ENCODE measurements around the gene STK36. TPM values are rescaled to one million over a fixed set of nuclear protein-coding genes. Genes with fewer than 3 reads are reported as not detected.

The STK36 gene
- total RNA-seq, 6 experiments from 2014 or later, result 9.2 to 14.0 (median 12.7) TPM

DNA sequence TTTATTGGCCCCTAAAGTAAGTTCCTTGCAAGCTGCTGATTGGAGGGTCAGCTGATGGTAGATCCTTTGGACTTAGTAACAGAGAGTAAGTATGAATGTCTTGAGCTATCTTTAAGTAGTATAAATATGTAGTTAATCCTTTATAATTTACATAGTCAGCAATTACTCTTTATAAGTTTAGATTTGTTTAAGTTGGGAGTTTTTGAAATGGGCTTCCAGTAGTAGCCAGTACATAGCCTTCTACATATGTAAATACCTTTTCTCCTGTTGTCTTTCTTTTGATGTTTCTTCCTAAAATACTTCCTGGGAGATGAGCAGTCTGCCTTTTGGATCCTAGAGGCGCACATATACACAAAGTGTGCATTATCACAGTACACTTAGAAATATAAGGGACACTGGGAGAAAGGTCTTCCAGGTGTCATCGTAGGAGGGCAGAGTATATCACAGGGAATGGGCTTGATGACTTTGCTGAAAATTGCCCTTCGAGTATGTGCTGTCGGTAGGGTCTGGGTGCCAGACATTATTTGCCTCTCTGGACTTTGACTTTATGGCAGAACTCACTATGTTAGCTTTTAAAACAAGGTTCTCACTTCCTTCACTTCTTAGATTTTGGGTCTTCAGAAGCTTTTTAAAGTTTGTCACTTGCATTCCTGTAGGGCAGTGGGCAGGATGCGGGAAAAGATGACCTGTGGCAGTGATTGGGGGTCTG lies 60.3 kb downstream of the STK36 start:
- peak; percentile 35 to 68 (median 54) for ATAC-seq
- no peaks in the 10 kb centered on the region for H3K9me3 ChIP-seq
- no peak overlapping the region for H3K4me3 ChIP-seq
- no peak for TF ChIP-seq POLR2A (IDR thresholded peaks at IDR 0.05)
- TF ChIP-seq, protein P1, sequence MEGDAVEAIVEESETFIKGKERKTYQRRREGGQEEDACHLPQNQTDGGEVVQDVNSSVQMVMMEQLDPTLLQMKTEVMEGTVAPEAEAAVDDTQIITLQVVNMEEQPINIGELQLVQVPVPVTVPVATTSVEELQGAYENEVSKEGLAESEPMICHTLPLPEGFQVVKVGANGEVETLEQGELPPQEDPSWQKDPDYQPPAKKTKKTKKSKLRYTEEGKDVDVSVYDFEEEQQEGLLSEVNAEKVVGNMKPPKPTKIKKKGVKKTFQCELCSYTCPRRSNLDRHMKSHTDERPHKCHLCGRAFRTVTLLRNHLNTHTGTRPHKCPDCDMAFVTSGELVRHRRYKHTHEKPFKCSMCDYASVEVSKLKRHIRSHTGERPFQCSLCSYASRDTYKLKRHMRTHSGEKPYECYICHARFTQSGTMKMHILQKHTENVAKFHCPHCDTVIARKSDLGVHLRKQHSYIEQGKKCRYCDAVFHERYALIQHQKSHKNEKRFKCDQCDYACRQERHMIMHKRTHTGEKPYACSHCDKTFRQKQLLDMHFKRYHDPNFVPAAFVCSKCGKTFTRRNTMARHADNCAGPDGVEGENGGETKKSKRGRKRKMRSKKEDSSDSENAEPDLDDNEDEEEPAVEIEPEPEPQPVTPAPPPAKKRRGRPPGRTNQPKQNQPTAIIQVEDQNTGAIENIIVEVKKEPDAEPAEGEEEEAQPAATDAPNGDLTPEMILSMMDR (IDR thresholded peaks at IDR 0.05), result no peak
- peak overlapping the region; percentile 73 to 85 (median 81) for H3K27ac ChIP-seq
- DNase-seq, result no peak
- intact Hi-C loops (cut with DNase I), result no loop called here
- 54% methylated on average over 5 of the region's 5 CpGs for WGBS (ENCODE audit: insufficient coverage, low coverage, low lambda C conversion rate, missing lambda C conversion rate)
- H3K27me3 ChIP-seq, result no peaks in the 10 kb centered on the region
- H3K4me1 ChIP-seq, result peaks cover 3 to 34% (median 18%) of the 10 kb centered on the region in 4 donors
- no peaks in the 10 kb centered on the region for H3K36me3 ChIP-seq

DNA sequence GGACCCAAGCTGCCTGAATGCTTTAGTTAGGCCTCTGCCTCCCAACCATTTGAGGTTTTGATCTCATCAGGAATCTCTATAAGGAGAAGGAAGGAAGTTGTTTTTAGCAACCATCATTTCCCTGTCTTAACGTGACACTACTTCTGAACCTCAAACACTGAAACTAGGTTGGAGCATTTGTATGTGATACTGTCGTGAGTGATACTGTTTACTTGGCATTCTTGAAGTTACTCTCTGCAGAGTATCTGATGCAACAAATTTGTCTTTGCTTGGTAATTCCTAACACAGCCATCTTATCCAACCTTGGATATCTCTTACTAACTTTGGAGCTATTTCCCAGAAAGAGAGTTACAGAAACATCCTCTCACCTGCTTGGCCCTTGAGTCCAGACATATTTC lies 60.9 kb downstream of the STK36 start:
- WGBS (ENCODE audit: insufficient coverage, low coverage, low lambda C conversion rate, missing lambda C conversion rate), result 30% methylated on average over 2 of the region's 2 CpGs
- intact Hi-C loops (cut with DNase I), result no loop called here
- no peaks in the 10 kb centered on the region for H3K27me3 ChIP-seq
- TF ChIP-seq, protein P1 (IDR thresholded peaks at IDR 0.05), result no peak
- TF ChIP-seq POLR2A (IDR thresholded peaks at IDR 0.05), result no peak
- no peaks in the 10 kb centered on the region for H3K36me3 ChIP-seq
- H3K4me1 ChIP-seq, result peaks cover 3 to 34% (median 18%) of the 10 kb centered on the region in 4 donors
- no peak overlapping the region for H3K4me3 ChIP-seq
- no peaks in the 10 kb centered on the region for H3K9me3 ChIP-seq
- DNase-seq, result no peak
- peak overlapping the region; percentile 73 to 85 (median 81) for H3K27ac ChIP-seq
- ATAC-seq, result peak in 3 of 4 donors; percentile 10 to 21 (median 10)

DNA sequence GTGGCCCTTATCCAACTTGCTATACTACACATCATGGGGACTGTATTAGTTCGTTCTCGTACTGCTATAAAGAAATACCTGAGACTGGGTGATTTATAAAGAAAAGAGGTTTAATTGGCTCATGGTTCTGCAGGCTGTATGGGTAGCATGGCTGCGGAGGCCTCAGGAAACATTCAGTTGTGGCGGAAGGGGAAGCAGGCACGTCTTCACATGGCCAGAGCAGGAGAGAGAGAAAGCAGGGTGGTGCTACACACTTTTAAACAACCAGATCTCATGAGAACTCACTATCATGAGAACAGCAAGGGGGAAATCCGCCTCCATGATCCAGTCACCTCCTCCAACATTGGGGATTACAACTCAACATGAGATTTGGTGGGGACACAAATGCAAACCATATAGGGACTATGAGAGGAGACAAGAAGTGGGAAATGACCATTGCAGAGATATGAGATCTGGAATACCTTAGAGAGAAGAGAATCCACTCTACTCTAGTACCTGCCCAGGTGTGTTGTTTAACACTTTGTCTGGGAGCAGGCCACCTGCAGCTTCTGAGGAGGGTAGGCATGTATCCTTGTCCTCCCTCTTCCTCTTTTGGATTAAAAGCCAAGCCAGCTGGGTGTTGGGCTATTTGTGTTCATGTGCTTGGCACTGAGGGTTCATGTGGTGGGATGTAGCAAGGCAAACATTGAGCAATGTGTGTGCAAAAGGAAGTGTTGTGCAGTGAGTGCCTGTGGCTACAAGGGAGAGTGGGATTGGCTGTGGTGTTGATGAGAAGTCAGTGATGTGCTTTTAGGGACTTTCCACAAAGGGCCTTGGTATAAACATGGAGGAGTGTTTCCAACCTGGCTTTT lies 61.5 kb downstream of the STK36 start:
- Histone ChIP-seq H3K4me1 (peaks cover 3 to 34% (median 18%) of the 10 kb centered on the region in 4 donors), H3K36me3 (peaks cover 0 to 5% (median 2%) of the 10 kb centered on the region in 4 donors), H3K27ac (peak overlapping the region; percentile 73 to 85 (median 81)), H3K27me3 (no peaks in the 10 kb centered on the region), H3K4me3 (no peak overlapping the region), H3K9me3 (no peaks in the 10 kb centered on the region)
- peak; percentile 78 to 92 (median 82) for ATAC-seq
- peak; percentile 61 to 72 (median 69) for DNase-seq
- WGBS (ENCODE audit: insufficient coverage, low coverage, low lambda C conversion rate, missing lambda C conversion rate), result 66% methylated on average over 5 of the region's 6 CpGs
- TF ChIP-seq, protein P1 (IDR thresholded peaks at IDR 0.05), result no peak
- peak; percentile 45 for TF ChIP-seq POLR2A (IDR thresholded peaks at IDR 0.05)
- intact Hi-C loops (cut with DNase I), result no loop called here

DNA sequence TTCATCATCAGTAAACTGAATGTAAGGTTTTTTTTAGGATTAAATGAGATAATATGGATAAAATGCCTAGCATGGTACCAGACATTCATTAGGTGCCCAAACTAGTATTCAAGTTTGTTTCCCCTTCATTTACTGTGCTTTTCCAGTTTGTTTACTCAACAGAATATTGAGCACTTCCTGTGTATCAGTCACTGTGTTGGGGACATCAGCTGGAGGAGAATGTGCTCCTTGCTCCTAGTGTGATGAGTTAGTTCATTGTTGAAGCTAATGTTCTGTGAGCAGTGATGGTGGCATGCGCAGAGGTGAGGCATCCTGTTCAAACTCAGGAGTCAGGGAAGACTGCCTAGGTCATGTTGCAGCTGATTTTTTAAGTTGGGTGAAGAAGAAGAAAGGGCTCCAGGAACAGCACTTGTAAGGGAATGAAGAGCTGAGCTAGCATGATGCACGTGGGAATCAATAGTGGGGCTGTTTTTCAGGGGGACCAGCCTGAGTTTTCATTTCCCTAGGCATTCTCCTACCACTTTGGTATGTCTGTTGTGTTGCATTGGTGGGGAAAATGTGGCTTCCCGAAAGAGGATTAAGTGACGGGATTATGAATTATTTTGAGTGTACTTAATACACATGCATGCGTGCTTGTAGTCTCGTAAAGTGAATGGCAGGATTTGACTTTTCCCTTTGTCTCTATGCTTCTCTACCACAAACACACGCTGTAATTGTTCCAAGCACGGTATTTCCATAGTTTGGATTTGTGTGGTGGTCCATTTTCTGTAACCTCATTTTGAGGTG lies 62.5 kb downstream of the STK36 start:
- H3K36me3 ChIP-seq, result peaks cover 0 to 6% (median 2%) of the 10 kb centered on the region in 4 donors
- peak in 1 of 4 donors; percentile 19 for ATAC-seq
- no peak for TF ChIP-seq POLR2A (IDR thresholded peaks at IDR 0.05)
- TF ChIP-seq, protein P1 (IDR thresholded peaks at IDR 0.05), result no peak
- no peak for DNase-seq
- peaks cover 3 to 34% (median 18%) of the 10 kb centered on the region in 4 donors for H3K4me1 ChIP-seq
- H3K27ac ChIP-seq, result peak overlapping the region; percentile 73 to 81 (median 79)
- H3K4me3 ChIP-seq, result no peak overlapping the region
- intact Hi-C loops (cut with DNase I), result no loop called here
- no peaks in the 10 kb centered on the region for H3K9me3 ChIP-seq
- no peaks in the 10 kb centered on the region for H3K27me3 ChIP-seq
- WGBS (ENCODE audit: insufficient coverage, low coverage, low lambda C conversion rate, missing lambda C conversion rate), result 96% methylated on average over 6 of the region's 8 CpGs
